GM12878 (cell line): ENCODE measurements around the gene C19orf47. TPM values are rescaled to one million over a fixed set of nuclear protein-coding genes. Genes with fewer than 3 reads are reported as not detected.
A peak's percentile ranks its signal among the peaks of the same experiment; 100 is the strongest.

Source experiments
- CBX3 ChIP-seq: fragments of 200-600 bp; sonication (generic); IDR thresholded peaks from 2 replicates; pipeline ENCODE4 v1.6.1; 2016; ENCODE audit warnings: low read depth, borderline replicate concordance
- ESRRA ChIP-seq: IDR thresholded peaks from 2 replicates; pipeline ENCODE4 v1.6.1; 2012; ENCODE audit warnings: mild to moderate bottlenecking, low read length, improper control_type of control experiment
- KDM1A ChIP-seq: fragments of 200-600 bp; sonication (generic); IDR thresholded peaks from 2 replicates; pipeline ENCODE4 v1.6.1; 2016; ENCODE audit warnings: borderline replicate concordance
- MXI1 ChIP-seq: fragments of 150-350 bp; IDR thresholded peaks from 2 replicates; pipeline ENCODE4 v1.6.1; 2011; ENCODE audit warnings: low read depth, mild to moderate bottlenecking, inconsistent platforms, low read length, improper control_type of control experiment
- NFXL1 ChIP-seq: fragments of 450-650 bp; IDR thresholded peaks from 2 replicates; pipeline ENCODE4 v1.6.1; 2017; ENCODE audit warnings: antibody characterized with exemption, mild to moderate bottlenecking, borderline replicate concordance
- POLR2A ChIP-seq: IDR thresholded peaks from 2 replicates; pipeline ENCODE4 v1.6.1; 2011; ENCODE audit warnings: low read depth, mild to moderate bottlenecking, low read length
- RBBP5 ChIP-seq: fragments of 200-600 bp; sonication (generic); conservative IDR thresholded peaks from 2 replicates; pipeline ENCODE4 v1.6.1; 2016
- SUZ12 ChIP-seq: fragments of 200-600 bp; sonication (generic); IDR thresholded peaks from one replicate; pipeline ENCODE4 v1.6.1; 2018; ENCODE audit warnings: antibody characterized with exemption, mild to moderate bottlenecking; ENCODE audit not compliant: unreplicated experiment
- TAF1 ChIP-seq: IDR thresholded peaks from 2 replicates; pipeline ENCODE4 v1.6.1; 2011; ENCODE audit warnings: mild to moderate bottlenecking, low read depth, low read length, borderline replicate concordance
- WRNIP1 ChIP-seq: IDR thresholded peaks from 2 replicates; pipeline ENCODE4 v1.6.1; 2011; ENCODE audit warnings: low read depth, low read length, improper control_type of control experiment, borderline replicate concordance
- YY1 ChIP-seq: IDR thresholded peaks from 2 replicates; pipeline ENCODE4 v1.6.1; 2011; ENCODE audit warnings: low read depth, mild to moderate bottlenecking, low read length
- polyA plus RNA-seq, 11 experiments: library from polyadenylated mRNA; depleted of rRNA in 4 of 11; unstranded in 6 of 11; stranded (reverse) in 5 of 11; fragments of >200 nt; fragmentation: Nextera tagmentation in 4 of 11; fragmentation: Illumina TruSeq in 1 of 11; extraction: Ambion mirVana in 4 of 11; extraction: Trizol in 1 of 11; gene quantifications; 1 replicate in 1 of 11; 2 replicates in 10 of 11; pipeline versions ENCODE4 v1.2.1 to v1.2.3, GENCODE V29; 2011 to 2016; ENCODE audit warnings: inconsistent platforms in 2 of 11, missing spikeins in 2 of 11, low read depth in 1 of 11
- total RNA-seq, 4 experiments: library from RNA; depleted of rRNA in 3 of 4; stranded (reverse); fragments of >200 nt in 3 of 4; fragmentation: Illumina TruSeq in 1 of 4; extraction: Trizol in 1 of 4; gene quantifications; 2 replicates each; pipeline versions ENCODE4 v1.2.1 to v1.2.3, GENCODE V29; 2013 to 2021
- TF ChIP-seq, protein P1 (sequence below): IDR thresholded peaks from 2 replicates; pipeline ENCODE4 v1.6.1; 2011; ENCODE audit warnings: mild to moderate bottlenecking, low read depth, low read length, moderate library complexity; ENCODE audit not compliant: insufficient replicate concordance
- TF ChIP-seq, protein P2 (sequence below): IDR thresholded peaks from 2 replicates; pipeline ENCODE4 v1.6.1; 2012; ENCODE audit warnings: low read depth, low read length, improper control_type of control experiment
- TF ChIP-seq, protein P3 (sequence below): IDR thresholded peaks from 2 replicates; pipeline ENCODE4 v1.6.1; 2011; ENCODE audit warnings: low read depth, low read length, improper control_type of control experiment, borderline replicate concordance
- TF ChIP-seq, protein P4 (sequence below): fragments of 450-650 bp; IDR thresholded peaks from 2 replicates; pipeline ENCODE4 v1.6.1; 2016; ENCODE audit warnings: mild to moderate bottlenecking
- TF ChIP-seq, protein P5 (sequence below): fragments of 450-650 bp; IDR thresholded peaks from 2 replicates; pipeline ENCODE4 v1.6.1; 2017; ENCODE audit warnings: antibody characterized with exemption, mild to moderate bottlenecking, moderate library complexity
- TF ChIP-seq, protein P6 (sequence below): fragments of 450-650 bp; IDR thresholded peaks from 2 replicates; pipeline ENCODE4 v1.6.1; 2017; ENCODE audit warnings: mild to moderate bottlenecking, moderate library complexity

C19orf47 gene
- total and polyA plus RNA-seq, 10 of the 15 experiments (the other 5 are each of a cell fraction or from before 2014, with no cell fraction given): 0.11 to 29.1 (median 20.2) TPM

DNA sequence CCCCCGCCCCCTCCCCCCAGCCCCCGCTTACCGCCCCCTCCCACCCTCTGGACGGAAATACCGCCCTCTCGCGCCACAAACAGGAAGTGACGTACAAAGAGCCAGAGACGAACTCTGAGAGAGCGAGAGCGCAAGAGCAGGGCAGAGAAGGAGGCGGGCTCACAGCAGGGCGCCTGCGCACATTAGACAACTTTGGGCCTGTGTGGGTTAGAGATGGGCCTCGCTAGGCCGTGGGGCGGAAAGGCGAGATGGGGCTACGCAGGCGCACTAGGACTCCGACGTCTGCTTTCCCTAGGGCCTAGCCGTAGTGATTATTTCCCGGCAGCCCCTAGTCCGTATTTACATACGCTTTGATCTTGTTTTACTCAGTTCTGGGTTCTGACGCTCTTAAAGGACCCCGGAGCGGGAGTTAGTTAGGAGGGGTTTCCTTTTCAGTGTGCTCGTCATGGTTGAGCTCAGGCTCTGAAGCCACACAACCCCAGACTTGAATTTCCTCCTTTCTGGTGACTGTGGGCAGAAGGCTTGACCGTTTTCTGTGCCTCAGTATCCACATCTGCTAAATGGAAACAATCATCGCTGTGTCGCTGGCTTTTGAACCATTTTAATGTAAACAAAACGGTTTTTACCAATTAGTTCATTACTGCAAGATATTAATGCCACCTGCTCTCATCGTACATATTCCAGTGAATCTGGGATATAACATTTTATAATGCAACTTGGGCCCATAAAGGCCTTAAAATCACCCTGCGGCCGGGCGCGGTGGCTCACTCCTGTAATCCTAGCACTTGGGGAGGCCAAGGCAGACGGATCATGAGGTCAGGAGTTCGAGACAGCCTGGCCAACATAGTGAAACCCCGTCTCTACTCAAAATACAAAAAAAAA lies 62.6 kb downstream of the C19orf47 start (continued):
- TF ChIP-seq, protein P1, sequence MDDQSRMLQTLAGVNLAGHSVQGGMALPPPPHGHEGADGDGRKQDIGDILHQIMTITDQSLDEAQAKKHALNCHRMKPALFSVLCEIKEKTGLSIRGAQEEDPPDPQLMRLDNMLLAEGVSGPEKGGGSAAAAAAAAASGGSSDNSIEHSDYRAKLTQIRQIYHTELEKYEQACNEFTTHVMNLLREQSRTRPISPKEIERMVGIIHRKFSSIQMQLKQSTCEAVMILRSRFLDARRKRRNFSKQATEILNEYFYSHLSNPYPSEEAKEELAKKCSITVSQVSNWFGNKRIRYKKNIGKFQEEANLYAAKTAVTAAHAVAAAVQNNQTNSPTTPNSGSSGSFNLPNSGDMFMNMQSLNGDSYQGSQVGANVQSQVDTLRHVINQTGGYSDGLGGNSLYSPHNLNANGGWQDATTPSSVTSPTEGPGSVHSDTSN: no peak
- TF ChIP-seq ESRRA: no peak
- TF ChIP-seq CBX3: no peak
- no peak for TF ChIP-seq KDM1A
- TF ChIP-seq, protein P2, sequence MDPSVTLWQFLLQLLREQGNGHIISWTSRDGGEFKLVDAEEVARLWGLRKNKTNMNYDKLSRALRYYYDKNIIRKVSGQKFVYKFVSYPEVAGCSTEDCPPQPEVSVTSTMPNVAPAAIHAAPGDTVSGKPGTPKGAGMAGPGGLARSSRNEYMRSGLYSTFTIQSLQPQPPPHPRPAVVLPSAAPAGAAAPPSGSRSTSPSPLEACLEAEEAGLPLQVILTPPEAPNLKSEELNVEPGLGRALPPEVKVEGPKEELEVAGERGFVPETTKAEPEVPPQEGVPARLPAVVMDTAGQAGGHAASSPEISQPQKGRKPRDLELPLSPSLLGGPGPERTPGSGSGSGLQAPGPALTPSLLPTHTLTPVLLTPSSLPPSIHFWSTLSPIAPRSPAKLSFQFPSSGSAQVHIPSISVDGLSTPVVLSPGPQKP: no peak; the same call in 1 of the 2 replicates
- peak; percentile 37; the same call in 1 of the 2 replicates for TF ChIP-seq TAF1
- no peak for TF ChIP-seq SUZ12
- TF ChIP-seq, protein P3, sequence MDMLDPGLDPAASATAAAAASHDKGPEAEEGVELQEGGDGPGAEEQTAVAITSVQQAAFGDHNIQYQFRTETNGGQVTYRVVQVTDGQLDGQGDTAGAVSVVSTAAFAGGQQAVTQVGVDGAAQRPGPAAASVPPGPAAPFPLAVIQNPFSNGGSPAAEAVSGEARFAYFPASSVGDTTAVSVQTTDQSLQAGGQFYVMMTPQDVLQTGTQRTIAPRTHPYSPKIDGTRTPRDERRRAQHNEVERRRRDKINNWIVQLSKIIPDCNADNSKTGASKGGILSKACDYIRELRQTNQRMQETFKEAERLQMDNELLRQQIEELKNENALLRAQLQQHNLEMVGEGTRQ: no peak
- 0 out of 2 replicates have a peak, but pooled peaks have one; percentile 56 for TF ChIP-seq WRNIP1
- peak; percentile 11 for TF ChIP-seq POLR2A
- TF ChIP-seq RBBP5: no peak
- peak; percentile 54; the same call in 1 of the 2 replicates for TF ChIP-seq MXI1
- 0 out of 2 replicates have a peak, but pooled peaks have one; percentile 49 for TF ChIP-seq YY1
- TF ChIP-seq, protein P4, sequence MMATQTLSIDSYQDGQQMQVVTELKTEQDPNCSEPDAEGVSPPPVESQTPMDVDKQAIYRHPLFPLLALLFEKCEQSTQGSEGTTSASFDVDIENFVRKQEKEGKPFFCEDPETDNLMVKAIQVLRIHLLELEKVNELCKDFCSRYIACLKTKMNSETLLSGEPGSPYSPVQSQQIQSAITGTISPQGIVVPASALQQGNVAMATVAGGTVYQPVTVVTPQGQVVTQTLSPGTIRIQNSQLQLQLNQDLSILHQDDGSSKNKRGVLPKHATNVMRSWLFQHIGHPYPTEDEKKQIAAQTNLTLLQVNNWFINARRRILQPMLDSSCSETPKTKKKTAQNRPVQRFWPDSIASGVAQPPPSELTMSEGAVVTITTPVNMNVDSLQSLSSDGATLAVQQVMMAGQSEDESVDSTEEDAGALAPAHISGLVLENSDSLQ: 0 out of 2 replicates have a peak, but pooled peaks have one; percentile 24
- TF ChIP-seq, protein P5, sequence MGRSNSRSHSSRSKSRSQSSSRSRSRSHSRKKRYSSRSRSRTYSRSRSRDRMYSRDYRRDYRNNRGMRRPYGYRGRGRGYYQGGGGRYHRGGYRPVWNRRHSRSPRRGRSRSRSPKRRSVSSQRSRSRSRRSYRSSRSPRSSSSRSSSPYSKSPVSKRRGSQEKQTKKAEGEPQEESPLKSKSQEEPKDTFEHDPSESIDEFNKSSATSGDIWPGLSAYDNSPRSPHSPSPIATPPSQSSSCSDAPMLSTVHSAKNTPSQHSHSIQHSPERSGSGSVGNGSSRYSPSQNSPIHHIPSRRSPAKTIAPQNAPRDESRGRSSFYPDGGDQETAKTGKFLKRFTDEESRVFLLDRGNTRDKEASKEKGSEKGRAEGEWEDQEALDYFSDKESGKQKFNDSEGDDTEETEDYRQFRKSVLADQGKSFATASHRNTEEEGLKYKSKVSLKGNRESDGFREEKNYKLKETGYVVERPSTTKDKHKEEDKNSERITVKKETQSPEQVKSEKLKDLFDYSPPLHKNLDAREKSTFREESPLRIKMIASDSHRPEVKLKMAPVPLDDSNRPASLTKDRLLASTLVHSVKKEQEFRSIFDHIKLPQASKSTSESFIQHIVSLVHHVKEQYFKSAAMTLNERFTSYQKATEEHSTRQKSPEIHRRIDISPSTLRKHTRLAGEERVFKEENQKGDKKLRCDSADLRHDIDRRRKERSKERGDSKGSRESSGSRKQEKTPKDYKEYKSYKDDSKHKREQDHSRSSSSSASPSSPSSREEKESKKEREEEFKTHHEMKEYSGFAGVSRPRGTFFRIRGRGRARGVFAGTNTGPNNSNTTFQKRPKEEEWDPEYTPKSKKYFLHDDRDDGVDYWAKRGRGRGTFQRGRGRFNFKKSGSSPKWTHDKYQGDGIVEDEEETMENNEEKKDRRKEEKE: no peak
- TF ChIP-seq, protein P6, sequence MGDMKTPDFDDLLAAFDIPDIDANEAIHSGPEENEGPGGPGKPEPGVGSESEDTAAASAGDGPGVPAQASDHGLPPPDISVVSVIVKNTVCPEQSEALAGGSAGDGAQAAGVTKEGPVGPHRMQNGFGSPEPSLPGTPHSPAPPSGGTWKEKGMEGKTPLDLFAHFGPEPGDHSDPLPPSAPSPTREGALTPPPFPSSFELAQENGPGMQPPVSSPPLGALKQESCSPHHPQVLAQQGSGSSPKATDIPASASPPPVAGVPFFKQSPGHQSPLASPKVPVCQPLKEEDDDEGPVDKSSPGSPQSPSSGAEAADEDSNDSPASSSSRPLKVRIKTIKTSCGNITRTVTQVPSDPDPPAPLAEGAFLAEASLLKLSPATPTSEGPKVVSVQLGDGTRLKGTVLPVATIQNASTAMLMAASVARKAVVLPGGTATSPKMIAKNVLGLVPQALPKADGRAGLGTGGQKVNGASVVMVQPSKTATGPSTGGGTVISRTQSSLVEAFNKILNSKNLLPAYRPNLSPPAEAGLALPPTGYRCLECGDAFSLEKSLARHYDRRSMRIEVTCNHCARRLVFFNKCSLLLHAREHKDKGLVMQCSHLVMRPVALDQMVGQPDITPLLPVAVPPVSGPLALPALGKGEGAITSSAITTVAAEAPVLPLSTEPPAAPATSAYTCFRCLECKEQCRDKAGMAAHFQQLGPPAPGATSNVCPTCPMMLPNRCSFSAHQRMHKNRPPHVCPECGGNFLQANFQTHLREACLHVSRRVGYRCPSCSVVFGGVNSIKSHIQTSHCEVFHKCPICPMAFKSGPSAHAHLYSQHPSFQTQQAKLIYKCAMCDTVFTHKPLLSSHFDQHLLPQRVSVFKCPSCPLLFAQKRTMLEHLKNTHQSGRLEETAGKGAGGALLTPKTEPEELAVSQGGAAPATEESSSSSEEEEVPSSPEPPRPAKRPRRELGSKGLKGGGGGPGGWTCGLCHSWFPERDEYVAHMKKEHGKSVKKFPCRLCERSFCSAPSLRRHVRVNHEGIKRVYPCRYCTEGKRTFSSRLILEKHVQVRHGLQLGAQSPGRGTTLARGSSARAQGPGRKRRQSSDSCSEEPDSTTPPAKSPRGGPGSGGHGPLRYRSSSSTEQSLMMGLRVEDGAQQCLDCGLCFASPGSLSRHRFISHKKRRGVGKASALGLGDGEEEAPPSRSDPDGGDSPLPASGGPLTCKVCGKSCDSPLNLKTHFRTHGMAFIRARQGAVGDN: no peak; the same call in 1 of the 2 replicates
- no peak for TF ChIP-seq NFXL1
